Sigmoid colon (tissue), 4 donors: ENCODE measurements around the gene VEPH1.

Experiments
- CTCF ChIP-seq, 4 experiments: fragments of 450-650 bp in 3 of 4; fragments of 200-600 bp in 1 of 4; IDR thresholded peaks; one replicate each; pipeline ENCODE4 v1.5.1; 2016 to 2019; ENCODE audit warnings: antibody characterized with exemption in 4 of 4, mild to moderate bottlenecking in 3 of 4, moderate library complexity in 2 of 4
- EP300 ChIP-seq, 4 donors: sonication (generic); formaldehyde crosslinking; IDR thresholded peaks; one replicate each; pipeline ENCODE4 v1.6.1; 2017; ENCODE audit warnings: antibody characterized with exemption in 4 of 4
- POLR2A ChIP-seq, 2 donors: fragments of 450-650 bp; IDR thresholded peaks; one replicate each; pipeline ENCODE4 v1.6.1; 2016; ENCODE audit warnings: antibody characterized with exemption in 2 of 2, mild to moderate bottlenecking in 2 of 2, moderate library complexity in 2 of 2
- POLR2AphosphoS5 ChIP-seq, 4 donors: sonication (generic); formaldehyde crosslinking; IDR thresholded peaks; one replicate each; pipeline ENCODE4 v1.6.1; 2017; ENCODE audit warnings: antibody characterized with exemption in 4 of 4

- TF ChIP-seq CTCF (IDR thresholded peaks at IDR 0.05) (no peak), POLR2A (IDR thresholded peaks at IDR 0.05) (no peak), EP300 (IDR thresholded peaks at IDR 0.05) (no peak), POLR2AphosphoS5 (IDR thresholded peaks at IDR 0.05) (no peak)
These were observed 205.8 kb downstream of the VEPH1 start for GRCh38 chr3:157297328-157297915.
